Stomach smooth muscle (tissue), 2 donors: ENCODE measurements around the gene TMEM263.

Source experiments
- H3K27ac ChIP-seq: one replicate; pipeline ENCODE4 v1.7.0; 2013; ENCODE audit warnings: mild to moderate bottlenecking, low read length, inconsistent platforms
- H3K27me3 ChIP-seq, 2 donors: one replicate each; pipeline ENCODE4 v1.7.0; 2013; ENCODE audit warnings: low read length in 2 of 2; ENCODE audit not compliant: insufficient read depth in 2 of 2, control insufficient read depth in 1 of 2
- H3K36me3 ChIP-seq, 2 donors: one replicate each; pipeline ENCODE4 v1.7.0; 2013; ENCODE audit warnings: low read length in 2 of 2; ENCODE audit not compliant: control insufficient read depth in 2 of 2, insufficient read depth in 2 of 2
- H3K4me1 ChIP-seq: one replicate; pipeline ENCODE4 v1.7.0; 2013; ENCODE audit warnings: low read length; ENCODE audit not compliant: control insufficient read depth, insufficient read depth
- H3K4me3 ChIP-seq, 2 donors: one replicate each; pipeline ENCODE4 v1.7.0; 2013; ENCODE audit warnings: low read length in 2 of 2
- H3K9ac ChIP-seq, 2 donors: one replicate each; pipeline ENCODE4 v1.7.0; 2013; ENCODE audit warnings: low read length in 2 of 2, mild to moderate bottlenecking in 1 of 2
- H3K9me3 ChIP-seq, 2 donors: one replicate each; pipeline ENCODE4 v1.7.0; 2013; ENCODE audit warnings: low read length in 2 of 2; ENCODE audit not compliant: control insufficient read depth in 2 of 2
- donor health status: healthy.
- donor health status: Pancreatic carcinoma.

Gene TMEM263

GRCh38 chr12:107012736-107013425 is 57.2 kb downstream of the TMEM263 start:
- Histone ChIP-seq H3K4me3 (no peak overlapping the region), H3K9me3 (no peaks in the 10 kb centered on the region), H3K36me3 (no peaks in the 10 kb centered on the region), H3K27me3 (no peaks in the 10 kb centered on the region), H3K4me1 (no peaks in the 10 kb centered on the region), H3K27ac (no peak overlapping the region), H3K9ac (no peak overlapping the region)

- no peak overlapping the region for H3K9ac ChIP-seq
These were observed 58.3 kb downstream of the TMEM263 start for GRCh38 chr12:107014055-107014454.

GRCh38 chr12:107017042-107017441 is 61.3 kb downstream of the TMEM263 start:
- no peaks in the 10 kb centered on the region for H3K27me3 ChIP-seq
- H3K36me3 ChIP-seq, result no peaks in the 10 kb centered on the region
- H3K4me3 ChIP-seq, result no peak overlapping the region
- H3K9ac ChIP-seq, result no peak overlapping the region
- no peak overlapping the region for H3K27ac ChIP-seq
- no peaks in the 10 kb centered on the region for H3K4me1 ChIP-seq
- H3K9me3 ChIP-seq, result no peaks in the 10 kb centered on the region

More at GRCh38 chr12:107014055-107014454, 58.3 kb downstream of the TMEM263 start:
- Histone ChIP-seq H3K36me3 (no peaks in the 10 kb centered on the region), H3K9me3 (no peaks in the 10 kb centered on the region), H3K4me1 (no peaks in the 10 kb centered on the region), H3K27me3 (no peaks in the 10 kb centered on the region), H3K27ac (no peak overlapping the region), H3K4me3 (no peak overlapping the region)

GRCh38 chr12:107019546-107019945 is 63.8 kb downstream of the TMEM263 start:
- H3K4me3 ChIP-seq, result no peak overlapping the region
- H3K9ac ChIP-seq, result no peak overlapping the region
- H3K27me3 ChIP-seq, result no peaks in the 10 kb centered on the region
- H3K27ac ChIP-seq, result no peak overlapping the region
- H3K36me3 ChIP-seq, result no peaks in the 10 kb centered on the region
- H3K9me3 ChIP-seq, result no peaks in the 10 kb centered on the region
- no peaks in the 10 kb centered on the region for H3K4me1 ChIP-seq
